Activated T-cell treated with anti-CD3 and anti-CD28 coated beads, Interleukin-2, amount 50 U/mL, for 1 hour (primary cell): Measurements from ENCODE around the gene POFUT2.

Experiments
- DNase-seq: peaks from one replicate; pipeline ENCODE4 v3.0.0-alpha.2; 2020

Gene POFUT2

GRCh38 chr21:45220714-45221490 lies 66.8 kb downstream of the POFUT2 start:
- DNase-seq = no peak

GRCh38 chr21:45220071-45220481 lies 67.6 kb downstream of the POFUT2 start:
- no peak for DNase-seq

DNA sequence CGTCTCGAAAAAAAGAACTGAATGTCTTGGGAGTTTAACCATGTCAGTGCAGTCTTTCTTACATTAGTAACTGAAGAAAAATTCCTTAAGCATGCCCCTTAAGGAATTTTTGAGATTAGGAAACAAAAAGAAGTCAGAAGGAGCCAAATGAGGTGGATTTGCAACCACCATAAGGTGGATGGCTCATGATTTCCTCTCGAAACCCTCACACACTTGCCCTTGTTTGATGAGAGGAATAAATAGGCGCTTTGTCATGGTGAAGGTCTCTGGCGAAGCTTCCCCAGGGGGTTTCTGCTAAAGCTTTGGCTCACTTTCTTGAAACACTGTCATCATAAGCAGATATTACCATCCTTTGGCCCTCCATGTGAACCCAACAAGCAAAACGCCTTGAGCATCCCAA lies 68.2 kb downstream of the POFUT2 start:
- DNase-seq = no peak

GRCh38 chr21:45217010-45217409 lies 70.7 kb downstream of the POFUT2 start:
- no peak for DNase-seq

GRCh38 chr21:45215213-45215612 lies 72.5 kb downstream of the POFUT2 start:
- DNase-seq = no peak
